Ishikawa (cell line): ENCODE data around the gene RPA1.

Source experiments
- CEBPB ChIP-seq: IDR thresholded peaks from 2 replicates; pipeline ENCODE4 v1.6.1; 2012
- CREB1 ChIP-seq: IDR thresholded peaks from 2 replicates; pipeline ENCODE4 v1.6.1; 2012; ENCODE audit warnings: low read depth
- EGR1 ChIP-seq: IDR thresholded peaks from 2 replicates; pipeline ENCODE4 v1.6.1; 2012
- EP300 ChIP-seq: IDR thresholded peaks from 2 replicates; pipeline ENCODE4 v1.6.1; 2012; ENCODE audit warnings: borderline replicate concordance
- FOXM1 ChIP-seq: IDR thresholded peaks from 2 replicates; pipeline ENCODE4 v1.6.1; 2012; ENCODE audit warnings: low read depth, borderline replicate concordance
- NFIC ChIP-seq: IDR thresholded peaks from 2 replicates; pipeline ENCODE4 v1.6.1; 2012
- RAD21 ChIP-seq: IDR thresholded peaks from 2 replicates; pipeline ENCODE4 v1.6.1; 2012; ENCODE audit warnings: low read depth
- REST ChIP-seq: IDR thresholded peaks from 2 replicates; pipeline ENCODE4 v1.6.1; 2012; ENCODE audit warnings: low read depth, mild to moderate bottlenecking
- TAF1 ChIP-seq: IDR thresholded peaks from 2 replicates; pipeline ENCODE4 v1.6.1; 2012; ENCODE audit warnings: low read depth, mild to moderate bottlenecking
- TCF12 ChIP-seq: IDR thresholded peaks from 2 replicates; pipeline ENCODE4 v1.6.1; 2012; ENCODE audit warnings: low read depth
- TEAD4 ChIP-seq: IDR thresholded peaks from 2 replicates; pipeline ENCODE4 v1.6.1; 2012
- USF1 ChIP-seq: IDR thresholded peaks from 2 replicates; pipeline ENCODE4 v1.6.1; 2012
- YY1 ChIP-seq: IDR thresholded peaks from 2 replicates; pipeline ENCODE4 v1.6.1; 2012; ENCODE audit warnings: low read depth
- ZBTB7A ChIP-seq: IDR thresholded peaks from 2 replicates; pipeline ENCODE4 v1.6.1; 2012; ENCODE audit warnings: low read depth
- TF ChIP-seq, protein P1 (sequence below): IDR thresholded peaks from 2 replicates; pipeline ENCODE4 v1.6.1; 2012

RPA1 gene

DNA sequence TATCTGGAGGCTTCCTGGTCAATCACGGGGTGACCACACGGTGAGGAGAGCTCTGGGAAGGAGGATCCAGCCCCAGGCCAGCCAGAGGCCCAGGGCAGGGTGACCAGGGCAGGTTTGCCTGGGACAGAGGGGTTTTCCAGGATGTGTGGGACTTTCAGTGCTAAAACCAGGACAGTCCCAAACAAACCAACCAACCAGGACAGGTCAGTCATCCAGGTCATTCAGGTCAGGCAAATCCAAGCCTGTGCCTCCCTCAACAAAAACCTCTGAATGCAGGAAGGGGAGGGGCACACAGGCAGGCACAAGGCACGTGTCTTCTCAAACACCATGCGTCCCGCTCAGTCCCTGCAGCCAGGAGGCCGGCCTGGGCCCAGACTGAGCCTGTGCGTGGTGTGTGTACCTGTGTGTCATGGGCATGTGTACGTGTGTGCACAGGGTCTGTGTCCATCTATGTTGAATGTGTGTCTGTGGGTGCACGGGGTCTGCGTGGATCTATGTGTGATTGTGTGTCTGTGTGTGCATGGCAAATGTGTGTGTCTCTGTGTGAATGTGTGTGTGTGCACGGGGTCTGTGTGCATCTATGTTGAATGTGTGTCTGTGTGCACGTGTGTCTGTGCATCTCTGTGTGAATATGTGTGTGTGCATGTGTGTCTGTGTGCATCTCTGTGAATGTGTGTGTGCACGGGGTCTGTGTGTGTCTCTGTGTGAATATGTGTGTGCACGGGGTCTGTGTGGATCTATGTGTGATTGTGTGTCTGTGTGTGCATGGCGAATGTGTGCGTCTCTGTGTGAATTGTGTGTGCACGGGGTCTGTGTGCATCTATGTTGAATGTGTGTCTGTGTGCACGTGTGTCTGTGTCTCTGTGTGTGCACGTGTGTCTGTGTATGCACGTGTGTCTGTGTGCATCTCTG is 116.5 kb downstream of the RPA1 start:
- TF ChIP-seq USF1 (no peak), EGR1 (no peak), TEAD4 (no peak), CEBPB (no peak), TCF12 (no peak), NFIC (no peak), REST (no peak), YY1 (no peak), RAD21 (no peak), EP300 (no peak)

DNA sequence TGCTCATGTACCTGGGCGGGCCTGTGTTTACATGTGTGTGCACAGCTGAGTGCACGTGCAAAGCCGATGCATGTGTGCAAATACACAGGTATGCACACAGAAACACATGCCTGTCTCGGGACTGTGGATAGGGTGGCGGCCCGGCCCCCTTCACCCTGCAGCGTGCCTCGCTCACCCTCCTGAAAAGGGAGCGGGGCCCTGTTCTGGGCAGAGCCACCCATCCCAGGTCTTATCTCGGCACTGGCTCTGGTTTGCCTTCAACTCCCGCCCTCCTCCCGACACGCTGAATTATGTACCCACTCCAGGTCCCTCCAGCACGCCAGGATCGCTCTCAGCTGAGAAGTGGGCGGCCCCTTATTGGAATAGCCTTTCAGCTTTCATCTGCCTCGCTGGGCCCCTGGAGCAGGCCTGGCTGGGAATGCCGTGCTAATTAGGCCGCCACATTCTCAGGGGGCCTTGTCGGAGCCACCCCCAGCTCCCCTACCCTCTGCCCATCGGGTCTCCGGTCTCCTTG is 117.5 kb downstream of the RPA1 start:
- TF ChIP-seq CEBPB (no peak), EGR1 (no peak), NFIC (no peak), USF1 (no peak), ZBTB7A (no peak), REST (no peak), EP300 (no peak), FOXM1 (no peak), CREB1 (no peak), TEAD4 (no peak), RAD21 (no peak), YY1 (no peak), TAF1 (no peak), TCF12 (no peak)
- TF ChIP-seq, protein P1, sequence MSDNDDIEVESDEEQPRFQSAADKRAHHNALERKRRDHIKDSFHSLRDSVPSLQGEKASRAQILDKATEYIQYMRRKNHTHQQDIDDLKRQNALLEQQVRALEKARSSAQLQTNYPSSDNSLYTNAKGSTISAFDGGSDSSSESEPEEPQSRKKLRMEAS = no peak

DNA sequence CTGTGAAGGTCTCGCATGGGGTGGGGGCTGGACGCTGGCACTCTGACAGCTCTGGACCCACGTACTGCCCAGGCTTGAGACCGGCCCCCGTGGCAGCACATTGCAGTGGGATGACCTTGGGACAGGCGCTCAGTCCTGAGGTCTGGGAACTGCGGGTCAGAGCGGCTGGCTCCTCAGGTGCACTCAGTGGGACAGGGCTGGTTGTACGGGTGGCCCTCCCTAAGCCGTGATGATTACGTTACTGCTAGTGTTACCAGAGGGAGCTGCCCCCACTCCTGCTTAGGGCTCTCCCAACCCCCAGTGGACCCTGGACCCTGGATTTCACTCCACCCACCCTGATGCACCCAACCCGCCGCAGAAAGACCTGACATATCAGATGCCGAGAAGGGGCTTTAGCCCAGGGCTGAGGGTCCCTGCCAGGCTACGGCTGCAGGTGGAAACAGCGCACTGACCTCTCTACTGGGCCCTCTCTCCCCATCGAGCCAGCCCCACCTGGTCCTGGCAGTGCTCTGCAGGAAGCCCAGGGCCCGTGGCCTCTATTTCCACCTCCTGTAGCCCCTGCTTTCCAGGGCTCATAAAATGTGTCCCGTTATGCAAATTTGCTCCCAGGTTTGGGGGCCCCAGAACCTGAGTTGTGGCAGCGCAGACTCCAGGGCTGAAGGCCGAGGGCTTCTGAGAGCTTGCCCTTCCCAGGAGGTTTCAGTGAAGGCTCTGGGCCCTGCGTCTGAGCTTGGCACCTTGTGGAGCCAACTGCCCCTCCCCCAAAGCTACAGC is 118.1 kb downstream of the RPA1 start:
- TF ChIP-seq, protein P1 = no peak
- TF ChIP-seq RAD21 (no peak), YY1 (no peak), TEAD4 (no peak), EP300 (no peak), FOXM1 (no peak), TAF1 (no peak), NFIC (no peak), CREB1 (no peak), REST (no peak), EGR1 (no peak), CEBPB (no peak), ZBTB7A (no peak), TCF12 (no peak), USF1 (no peak)
